ENCODE data around the gene CPZ. TPM values are rescaled to one million over a fixed set of nuclear protein-coding genes. Genes with fewer than 3 reads are reported as not detected.

The CPZ gene
- polyA plus RNA-seq, 3 donors from 2014 or later = not detected

- H3K4me1 Mint-ChIP-seq = no peaks in the 10 kb centered on the region
These were observed 63.0 kb downstream of the CPZ start for GRCh38 chr4:8655411-8656184.

GRCh38 chr4:8656185-8656517, 63.6 kb downstream of the CPZ start:
- Mint-ChIP-seq H3K27me3 (ENCODE audit: low read depth in 3 of 3) (peaks cover 1 to 7% (median 2%) of the 10 kb centered on the region in 3 donors), H3K9me3 (peaks cover 0 to 3% (median under 1%) of the 10 kb centered on the region in 6 donors), H3K36me3 (no peaks in the 10 kb centered on the region), H3K4me1 (no peaks in the 10 kb centered on the region), H3K27ac (no peak overlapping the region), H3K4me3 (no peak overlapping the region)
- no peak for DNase-seq

More at GRCh38 chr4:8655411-8656184, 63.0 kb downstream of the CPZ start:
- no peaks in the 10 kb centered on the region for H3K36me3 Mint-ChIP-seq
- H3K4me3 Mint-ChIP-seq = no peak overlapping the region
- no peak for DNase-seq
- H3K9me3 Mint-ChIP-seq = peaks cover 0 to 3% (median under 1%) of the 10 kb centered on the region in 6 donors
- H3K27me3 Mint-ChIP-seq (ENCODE audit: low read depth in 3 of 3) = peaks cover 1 to 7% (median 2%) of the 10 kb centered on the region in 3 donors
- H3K27ac Mint-ChIP-seq = no peak overlapping the region

GRCh38 chr4:8656711-8657380, 64.3 kb downstream of the CPZ start:
- no peak for DNase-seq
- Mint-ChIP-seq H3K4me3 (no peak overlapping the region), H3K27ac (no peak overlapping the region), H3K9me3 (peaks cover 0 to 3% (median under 1%) of the 10 kb centered on the region in 6 donors), H3K36me3 (no peaks in the 10 kb centered on the region), H3K27me3 (ENCODE audit: low read depth in 3 of 3) (peaks cover 0 to 7% (median 1%) of the 10 kb centered on the region in 3 donors), H3K4me1 (no peaks in the 10 kb centered on the region)

- Mint-ChIP-seq H3K4me3 (no peak overlapping the region), H3K9me3 (peaks cover 0 to 3% (median under 1%) of the 10 kb centered on the region in 6 donors), H3K27ac (no peak overlapping the region), H3K36me3 (no peaks in the 10 kb centered on the region), H3K27me3 (ENCODE audit: low read depth in 3 of 3) (peaks cover 0 to 7% (median 1%) of the 10 kb centered on the region in 3 donors), H3K4me1 (no peaks in the 10 kb centered on the region)
- DNase-seq = no peak
These were observed 65.0 kb downstream of the CPZ start for GRCh38 chr4:8657381-8658088.

GRCh38 chr4:8662776-8663175, 70.2 kb downstream of the CPZ start:
- Mint-ChIP-seq H3K9me3 (no peaks in the 10 kb centered on the region), H3K4me3 (no peak overlapping the region), H3K27me3 (ENCODE audit: low read depth in 3 of 3) (peaks cover 0 to 4% (median 3%) of the 10 kb centered on the region in 3 donors), H3K27ac (no peak overlapping the region), H3K4me1 (no peaks in the 10 kb centered on the region), H3K36me3 (no peaks in the 10 kb centered on the region)
- no peak for DNase-seq

GRCh38 chr4:8664031-8664805, 71.7 kb downstream of the CPZ start:
- no peak for DNase-seq
- H3K4me1 Mint-ChIP-seq = no peaks in the 10 kb centered on the region
- H3K9me3 Mint-ChIP-seq = no peaks in the 10 kb centered on the region
- H3K27me3 Mint-ChIP-seq (ENCODE audit: low read depth in 3 of 3) = peaks cover 0 to 4% (median 3%) of the 10 kb centered on the region in 3 donors
- H3K36me3 Mint-ChIP-seq = no peaks in the 10 kb centered on the region
- no peak overlapping the region for H3K4me3 Mint-ChIP-seq
- no peak overlapping the region for H3K27ac Mint-ChIP-seq

- peaks cover 0 to 3% (median under 1%) of the 10 kb centered on the region in 3 donors for H3K27me3 Mint-ChIP-seq (ENCODE audit: low read depth in 3 of 3)
- H3K36me3 Mint-ChIP-seq = no peaks in the 10 kb centered on the region
- no peaks in the 10 kb centered on the region for H3K9me3 Mint-ChIP-seq
- no peaks in the 10 kb centered on the region for H3K4me1 Mint-ChIP-seq
- H3K27ac Mint-ChIP-seq = no peak overlapping the region
- H3K4me3 Mint-ChIP-seq = no peak overlapping the region
- no peak for DNase-seq
These were observed 72.4 kb downstream of the CPZ start for GRCh38 chr4:8664976-8665375.

- Mint-ChIP-seq H3K27ac (no peak overlapping the region), H3K36me3 (no peaks in the 10 kb centered on the region), H3K4me3 (no peak overlapping the region), H3K27me3 (ENCODE audit: low read depth in 3 of 3) (peaks cover 0 to 3% (median 0%) of the 10 kb centered on the region in 3 donors), H3K4me1 (no peaks in the 10 kb centered on the region), H3K9me3 (no peaks in the 10 kb centered on the region)
- no peak for DNase-seq
These were observed 73.1 kb downstream of the CPZ start for GRCh38 chr4:8665406-8666360.

GRCh38 chr4:8666581-8666980, 74.0 kb downstream of the CPZ start:
- Mint-ChIP-seq H3K4me1 (no peaks in the 10 kb centered on the region), H3K4me3 (no peak overlapping the region), H3K27ac (no peak overlapping the region), H3K36me3 (no peaks in the 10 kb centered on the region), H3K9me3 (no peaks in the 10 kb centered on the region), H3K27me3 (ENCODE audit: low read depth in 3 of 3) (peaks cover 0 to 3% (median 2%) of the 10 kb centered on the region in 3 donors)
- DNase-seq = no peak

Other genes starting within 250 kb of the CPZ start
- 10 to 100 TPM; 11.3 to 15.9 (median 15.8) TPM for gene ACOX3, start 152.0 kb upstream of the CPZ start, polyA plus RNA-seq
- 10 to 100 TPM in 1 of 3 donors, 1 to 10 TPM in 2; 2.6 to 15.6 (median 8.9) TPM for gene TRMT44, start 152.0 kb upstream of the CPZ start, polyA plus RNA-seq
- gene GPR78, start 12.4 kb upstream of the CPZ start, polyA plus RNA-seq = not detected

Data from immature natural killer cell (primary cell).